HG02981 (cell line): Measurements from ENCODE around the gene KPNA6.
"Not testable (repeated sequence)": the region's sequence is repeated elsewhere in the genome, so short reads cannot be mapped to it uniquely, and the experiment has no call there.

Experiments used
- ATAC-seq: cut with Tn5 transposase; IDR thresholded peaks from one replicate; pipeline ENCODE4 v1.9.1; 2021; ENCODE audit warnings: mild to moderate bottlenecking, moderate library complexity; ENCODE audit not compliant: unreplicated experiment

The KPNA6 gene

DNA sequence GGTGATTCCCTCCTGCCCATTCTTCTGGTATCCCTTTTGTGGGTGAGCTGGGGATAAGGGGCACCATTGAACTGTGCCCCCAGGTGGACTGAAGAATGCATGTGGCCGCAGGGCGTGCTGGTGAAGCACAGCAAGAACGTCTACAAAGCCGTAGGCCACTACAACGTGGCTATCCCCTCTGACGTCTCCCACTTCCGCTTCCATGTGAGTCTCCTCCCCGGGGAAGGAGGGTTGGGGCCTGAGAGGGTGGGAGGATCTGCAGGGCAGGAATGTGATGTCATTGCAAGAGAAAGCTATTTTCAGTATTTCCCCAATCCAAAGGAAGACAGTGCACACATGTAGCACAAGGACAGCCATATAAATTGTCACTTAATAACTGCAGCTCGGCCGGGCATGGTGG lies 7.5 kb upstream of the KPNA6 start:
- no peak for ATAC-seq

GRCh38 chr1:32100807-32101708 lies 6.8 kb upstream of the KPNA6 start:
- ATAC-seq, result no peak

DNA sequence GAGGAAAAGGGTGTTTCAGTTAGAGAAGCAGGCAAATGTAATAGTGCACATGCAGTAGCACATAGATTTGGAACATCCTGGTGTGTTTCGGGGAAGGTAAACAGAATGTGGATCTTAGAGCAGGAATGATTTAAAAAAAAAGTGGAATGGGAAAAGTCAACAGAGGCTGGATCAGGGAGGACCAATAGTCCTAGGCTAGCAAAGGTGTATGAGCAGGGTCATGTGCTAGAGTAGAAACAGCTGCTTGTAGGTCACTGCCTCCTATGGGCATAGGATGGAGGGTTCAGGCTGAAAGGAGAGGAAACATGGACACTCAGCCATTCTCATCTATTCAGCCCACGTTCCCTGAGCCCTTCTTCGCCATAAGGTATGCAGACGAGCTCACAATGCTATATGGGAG lies 3.7 kb upstream of the KPNA6 start:
- no peak for ATAC-seq

DNA sequence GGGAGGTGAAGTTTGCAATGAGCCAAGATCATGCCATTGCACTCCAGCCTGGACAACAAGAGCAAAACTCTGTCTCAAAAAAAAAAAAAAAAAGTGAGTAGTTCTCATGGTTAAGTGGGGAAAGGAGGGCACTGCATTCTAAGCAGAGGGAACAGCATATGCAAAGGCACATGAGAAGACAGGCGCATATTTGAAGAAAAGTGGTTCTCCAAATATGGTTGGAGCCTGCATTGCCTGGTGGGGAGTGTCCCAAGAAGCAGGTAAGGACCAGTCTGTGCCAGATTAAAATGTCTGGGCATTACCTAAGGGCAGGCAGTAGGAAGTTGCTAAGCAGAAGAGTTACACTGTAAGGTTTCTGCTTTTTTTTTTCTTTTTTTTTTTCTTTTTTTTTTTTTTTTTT lies 2.5 kb upstream of the KPNA6 start:
- no peak for ATAC-seq

GRCh38 chr1:32106663-32107275 lies 1.1 kb upstream of the KPNA6 start:
- no peak for ATAC-seq

- no peak for ATAC-seq
Observed at GRCh38 chr1:32111040-32111623, 3.3 kb downstream of the KPNA6 start.

- ATAC-seq, result no peak
Observed at GRCh38 chr1:32111789-32112188, 3.9 kb downstream of the KPNA6 start.

DNA sequence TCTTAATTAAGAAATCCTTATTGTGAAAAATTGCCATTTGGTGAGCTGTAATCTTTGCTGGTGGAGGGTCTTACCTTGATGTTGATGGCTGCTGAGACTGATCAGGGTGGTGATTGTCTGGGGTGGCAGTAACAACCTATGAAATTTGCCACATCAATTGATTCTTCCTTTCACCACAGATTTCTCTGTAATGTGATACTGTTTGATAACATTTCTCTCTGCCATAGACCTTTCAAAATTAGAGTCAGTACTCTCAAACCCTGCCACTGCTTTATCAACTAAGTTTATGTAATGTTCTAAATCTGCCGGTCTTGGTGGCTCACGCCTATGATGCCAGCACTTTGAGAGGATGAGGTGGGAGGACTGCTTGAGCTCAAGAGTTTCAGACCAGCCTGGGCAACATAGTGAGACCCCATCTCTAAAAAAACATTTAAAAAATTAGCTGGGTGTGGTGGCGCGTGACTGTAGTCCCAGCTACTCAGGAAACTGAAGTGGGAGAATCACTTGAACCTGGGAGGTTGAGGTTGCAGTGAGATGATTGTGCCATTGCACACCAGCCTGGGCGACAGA lies 5.0 kb downstream of the KPNA6 start:
- ATAC-seq, result no peak

- not testable (repeated sequence) for ATAC-seq
Observed at GRCh38 chr1:32113436-32113835, 5.6 kb downstream of the KPNA6 start.

GRCh38 chr1:32114420-32114819 lies 6.6 kb downstream of the KPNA6 start:
- no peak for ATAC-seq

DNA sequence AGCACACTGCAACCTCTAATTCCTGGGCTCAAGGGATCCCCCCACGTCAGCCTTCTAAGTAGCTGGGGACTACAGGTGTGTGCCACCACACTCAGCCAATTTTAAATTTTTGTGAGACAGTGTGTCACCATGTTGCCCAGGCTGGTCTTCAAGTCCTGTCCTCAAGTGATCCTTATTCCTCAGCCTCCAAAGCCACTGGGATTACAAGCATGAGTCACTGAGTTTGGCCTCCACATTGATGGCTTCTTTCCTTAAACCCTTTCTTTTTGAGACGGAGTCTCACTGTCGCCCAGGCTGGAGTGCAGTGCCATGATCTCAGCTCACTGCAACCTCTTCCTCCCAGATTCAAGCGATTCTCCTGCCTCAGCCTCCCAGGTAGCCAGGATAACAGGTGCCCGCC lies 7.6 kb downstream of the KPNA6 start:
- ATAC-seq, result no peak

- no peak for ATAC-seq
Observed at GRCh38 chr1:32116531-32116930, 8.7 kb downstream of the KPNA6 start.

- ATAC-seq, result no peak
Observed at GRCh38 chr1:32122151-32122550, 14.3 kb downstream of the KPNA6 start.

GRCh38 chr1:32123361-32123760 lies 15.5 kb downstream of the KPNA6 start:
- ATAC-seq, result not testable (repeated sequence)

GRCh38 chr1:32125313-32125712 lies 17.5 kb downstream of the KPNA6 start:
- no peak for ATAC-seq

DNA sequence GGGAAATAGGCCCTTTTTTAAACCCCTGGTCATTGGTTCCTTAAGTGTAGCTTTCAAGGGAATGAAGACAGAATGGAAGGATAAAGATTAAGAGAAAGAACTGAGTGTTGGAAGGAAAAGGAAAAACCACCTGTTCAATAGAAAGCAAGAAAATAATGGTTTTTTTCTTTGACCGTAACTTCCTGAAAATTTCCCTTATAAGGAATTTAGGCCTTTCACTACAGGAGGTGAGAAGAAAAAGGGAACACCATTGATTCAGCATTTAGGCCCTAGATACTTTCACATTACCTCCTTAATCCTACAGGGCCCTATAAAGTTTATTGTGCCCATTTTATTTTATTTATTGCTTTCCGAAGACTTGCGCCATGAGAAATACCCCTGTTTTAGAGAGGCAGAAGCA lies 18.9 kb downstream of the KPNA6 start:
- no peak for ATAC-seq

- no peak for ATAC-seq
Observed at GRCh38 chr1:32127409-32128198, 19.7 kb downstream of the KPNA6 start.

GRCh38 chr1:32128479-32128878 lies 20.6 kb downstream of the KPNA6 start:
- no peak for ATAC-seq

DNA sequence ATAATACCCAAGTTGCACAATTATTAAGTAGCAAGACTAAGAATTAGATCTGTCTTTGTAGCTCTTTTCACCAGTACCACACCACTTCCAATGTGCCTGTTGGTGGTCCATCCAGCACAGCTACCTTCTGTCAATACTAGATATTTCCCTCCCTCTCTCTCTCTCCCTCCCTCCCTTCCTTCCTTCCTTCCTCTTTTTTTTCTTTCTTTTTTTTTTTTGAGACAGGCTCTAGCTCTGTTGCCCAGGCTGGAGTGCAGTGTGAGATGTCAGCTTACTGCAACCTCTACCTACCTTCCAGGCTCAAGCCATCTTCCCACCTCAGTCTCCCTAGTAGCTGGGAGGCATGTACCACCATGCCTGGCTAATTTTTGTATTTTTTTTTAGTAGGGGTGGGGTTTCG lies 21.1 kb downstream of the KPNA6 start:
- no peak for ATAC-seq

- not testable (repeated sequence) for ATAC-seq
Observed at GRCh38 chr1:32133950-32134280, 26.1 kb downstream of the KPNA6 start.

- no peak for ATAC-seq
Observed at GRCh38 chr1:32137111-32137510, 29.3 kb downstream of the KPNA6 start.
